WERI-Rb-1 (cell line): Measurements from ENCODE around the gene SLC35B4.

Experiments
- DNase-seq: peaks from one replicate; pipeline ENCODE4 v3.0.0-alpha.2; 2020
- H3K27ac ChIP-seq: fragments of 250-450 bp; sonication (Bioruptor Pico); 2 replicates; pipeline ENCODE4 v1.5.1; 2020; ENCODE audit warnings: mild to moderate bottlenecking, moderate library complexity
- H3K27me3 ChIP-seq: fragments of 250-450 bp; sonication (Bioruptor Pico); 2 replicates; pipeline ENCODE4 v1.5.1; 2021; ENCODE audit warnings: mild to moderate bottlenecking, low read depth, moderate library complexity; ENCODE audit not compliant: insufficient read depth, severe bottlenecking
- H3K36me3 ChIP-seq: fragments of 250-450 bp; sonication (Bioruptor Pico); 2 replicates; pipeline ENCODE4 v1.5.1; 2020; ENCODE audit warnings: mild to moderate bottlenecking, moderate library complexity
- H3K4me3 ChIP-seq: 2 replicates; pipeline ENCODE4 v1.5.1; 2011; ENCODE audit warnings: low read depth, mild to moderate bottlenecking, control low read depth, low read length
- H3K9me3 ChIP-seq: fragments of 250-450 bp; sonication (Bioruptor Pico); 2 replicates; pipeline ENCODE4 v1.5.1; 2021; ENCODE audit warnings: mild to moderate bottlenecking, moderate library complexity; ENCODE audit not compliant: severe bottlenecking
- CTCF ChIP-seq: IDR thresholded peaks from 2 replicates; pipeline ENCODE4 v1.5.1; 2011; ENCODE audit warnings: low read depth, mild to moderate bottlenecking, control low read depth, inconsistent platforms, low read length

SLC35B4 gene

GRCh38 chr7:134248196-134248595 lies 68.5 kb downstream of the SLC35B4 start:
- H3K9me3 ChIP-seq = no peaks in the 10 kb centered on the region
- TF ChIP-seq CTCF = no peak
- H3K27ac ChIP-seq = no peak overlapping the region
- no peak for DNase-seq
- no peaks in the 10 kb centered on the region for H3K36me3 ChIP-seq
- no peak overlapping the region for H3K4me3 ChIP-seq
- H3K27me3 ChIP-seq = no peaks in the 10 kb centered on the region

- H3K4me3 ChIP-seq = no peak overlapping the region
- H3K36me3 ChIP-seq = no peaks in the 10 kb centered on the region
- no peak overlapping the region for H3K27ac ChIP-seq
- TF ChIP-seq CTCF = no peak
- DNase-seq = no peak
- H3K27me3 ChIP-seq = no peaks in the 10 kb centered on the region
- H3K9me3 ChIP-seq = no peaks in the 10 kb centered on the region
Observed at GRCh38 chr7:134246761-134247160, 70.0 kb downstream of the SLC35B4 start.

- no peak for TF ChIP-seq CTCF
- no peaks in the 10 kb centered on the region for H3K36me3 ChIP-seq
- no peaks in the 10 kb centered on the region for H3K27me3 ChIP-seq
- H3K4me3 ChIP-seq = no peak overlapping the region
- H3K27ac ChIP-seq = no peak overlapping the region
- no peaks in the 10 kb centered on the region for H3K9me3 ChIP-seq
- no peak for DNase-seq
Observed at GRCh38 chr7:134246347-134246746, 70.4 kb downstream of the SLC35B4 start.

GRCh38 chr7:134245253-134245652 lies 71.5 kb downstream of the SLC35B4 start:
- Histone ChIP-seq H3K27ac (no peak overlapping the region), H3K36me3 (no peaks in the 10 kb centered on the region), H3K4me3 (no peak overlapping the region), H3K27me3 (no peaks in the 10 kb centered on the region), H3K9me3 (no peaks in the 10 kb centered on the region)
- no peak for DNase-seq
- no peak for TF ChIP-seq CTCF
